Neural cell (in vitro differentiated cells): ENCODE measurements around the gene MAEA. TPM values are rescaled to one million over a fixed set of nuclear protein-coding genes. Genes with fewer than 3 reads are reported as not detected.

Experiments
- H2AFZ ChIP-seq: fragments of 200-600, 300-800 bp; sonication (generic), shearing (Covaris generic); 2 replicates; pipeline ENCODE4 v1.6.0; 2014; ENCODE audit warnings: low read depth, mild to moderate bottlenecking, antibody characterized with exemption, low read length, moderate library complexity
- H3F3A ChIP-seq: fragments of 200-600 bp; shearing (Covaris generic); 2 replicates; pipeline ENCODE4 v1.6.1; 2016; ENCODE audit warnings: mild to moderate bottlenecking, moderate library complexity, mixed read lengths, antibody characterized with exemption, low read length; ENCODE audit not compliant: insufficient read depth, poor library complexity, severe bottlenecking
- H3K27ac ChIP-seq: fragments of 200-600, 300-800 bp; sonication (generic), shearing (Covaris generic); 2 replicates; pipeline ENCODE4 v1.5.1; 2014; ENCODE audit warnings: mild to moderate bottlenecking, low read length, moderate library complexity
- H3K27me3 ChIP-seq: fragments of 300-800, 200-600 bp; sonication (generic), shearing (Covaris generic); 2 replicates; pipeline ENCODE4 v1.6.0; 2014; ENCODE audit warnings: mild to moderate bottlenecking, low read depth, low read length, moderate library complexity; ENCODE audit not compliant: insufficient read depth
- H3K36me3 ChIP-seq: fragments of 300-800, 200-600 bp; sonication (generic), shearing (Covaris generic); 2 replicates; pipeline ENCODE4 v1.5.1; 2014; ENCODE audit warnings: mild to moderate bottlenecking, antibody characterized with exemption, low read length, moderate library complexity; ENCODE audit not compliant: insufficient read depth
- H3K4me2 ChIP-seq: fragments of 300-800, 200-600 bp; sonication (generic), shearing (Covaris generic); 2 replicates; pipeline ENCODE4 v1.6.0; 2014; ENCODE audit warnings: mild to moderate bottlenecking, low read length
- H3K4me3 ChIP-seq: fragments of 300-800, 200-600 bp; sonication (generic), shearing (Covaris generic); 2 replicates; pipeline ENCODE4 v1.5.1; 2014; ENCODE audit warnings: mild to moderate bottlenecking, low read length, moderate library complexity
- H3K79me2 ChIP-seq: fragments of 200-600 bp; shearing (Covaris generic); replicated peaks from 2 replicates; pipeline ENCODE4 v1.6.0; 2014; ENCODE audit warnings: mild to moderate bottlenecking, low read length, moderate library complexity; ENCODE audit not compliant: insufficient read depth
- H3K9ac ChIP-seq: fragments of 300-800, 200-600 bp; sonication (generic), shearing (Covaris generic); 2 replicates; pipeline ENCODE4 v1.6.1; 2016; ENCODE audit warnings: mild to moderate bottlenecking, low read length, mixed read lengths
- H3K9me2 ChIP-seq: fragments of 200-600 bp; shearing (Covaris generic); 2 replicates; pipeline ENCODE4 v1.6.1; 2016; ENCODE audit warnings: mild to moderate bottlenecking, low read length, mixed read lengths; ENCODE audit not compliant: insufficient read depth
- H3K9me3 ChIP-seq: fragments of 200-600, 300-800 bp; sonication (generic), shearing (Covaris generic); 2 replicates; pipeline ENCODE4 v1.6.1; 2016; ENCODE audit warnings: mild to moderate bottlenecking, mixed run types, low read length, moderate library complexity, mixed read lengths
- H4K20me1 ChIP-seq: fragments of 200-600 bp; shearing (Covaris generic); 2 replicates; pipeline ENCODE4 v1.6.1; 2016; ENCODE audit warnings: mild to moderate bottlenecking, mixed run types; ENCODE audit not compliant: insufficient read depth
- EP300 ChIP-seq: fragments of 450-650 bp; conservative IDR thresholded peaks from 2 replicates; pipeline ENCODE4 v1.6.1; 2014; ENCODE audit warnings: antibody characterized with exemption, mild to moderate bottlenecking, moderate library complexity; ENCODE audit not compliant: poor library complexity, severe bottlenecking
- EZH2 ChIP-seq: fragments of 200-600, 300-800 bp; shearing (Covaris generic), sonication (generic); IDR thresholded peaks from 2 replicates; pipeline ENCODE4 v1.6.1; 2014; ENCODE audit warnings: antibody characterized with exemption, low read length, borderline replicate concordance, mild to moderate bottlenecking; ENCODE audit not compliant: insufficient read depth, poor library complexity, severe bottlenecking
- MXI1 ChIP-seq: fragments of 450-650 bp; conservative IDR thresholded peaks from 2 replicates; pipeline ENCODE4 v1.6.1; 2014; ENCODE audit warnings: antibody characterized with exemption, mild to moderate bottlenecking; ENCODE audit not compliant: poor library complexity, severe bottlenecking
- POLR2AphosphoS5 ChIP-seq: IDR thresholded peaks from 2 replicates; pipeline ENCODE4 v1.6.1; 2012
- RAD21 ChIP-seq: fragments of 450-650 bp; conservative IDR thresholded peaks from 2 replicates; pipeline ENCODE4 v1.6.1; 2014; ENCODE audit warnings: antibody characterized with exemption, mild to moderate bottlenecking, moderate library complexity
- SMC3 ChIP-seq: fragments of 450-650 bp; conservative IDR thresholded peaks from 2 replicates; pipeline ENCODE4 v1.6.1; 2014; ENCODE audit warnings: antibody characterized with exemption, mild to moderate bottlenecking, moderate library complexity; ENCODE audit not compliant: poor library complexity
- TAF1 ChIP-seq: IDR thresholded peaks from 2 replicates; pipeline ENCODE4 v1.6.1; 2012; ENCODE audit warnings: low read depth
- polyA plus RNA-seq: library from polyadenylated mRNA; depleted of rRNA; stranded (reverse); fragments of >200 nt; gene quantifications from 2 replicates; pipeline ENCODE4 v1.2.3, GENCODE V29; 2014
- TF ChIP-seq, protein P1 (sequence below): fragments of 450-650 bp; IDR thresholded peaks from 2 replicates; pipeline ENCODE4 v1.5.1; 2014; ENCODE audit warnings: antibody characterized with exemption, mild to moderate bottlenecking, moderate library complexity; ENCODE audit not compliant: poor library complexity, severe bottlenecking
- TF ChIP-seq, protein P2 (sequence below): IDR thresholded peaks from 2 replicates; pipeline ENCODE4 v1.6.1; 2012; ENCODE audit warnings: borderline replicate concordance

Gene MAEA
- polyA plus RNA-seq, 1 donor from 2014 or later, result 106 TPM

DNA sequence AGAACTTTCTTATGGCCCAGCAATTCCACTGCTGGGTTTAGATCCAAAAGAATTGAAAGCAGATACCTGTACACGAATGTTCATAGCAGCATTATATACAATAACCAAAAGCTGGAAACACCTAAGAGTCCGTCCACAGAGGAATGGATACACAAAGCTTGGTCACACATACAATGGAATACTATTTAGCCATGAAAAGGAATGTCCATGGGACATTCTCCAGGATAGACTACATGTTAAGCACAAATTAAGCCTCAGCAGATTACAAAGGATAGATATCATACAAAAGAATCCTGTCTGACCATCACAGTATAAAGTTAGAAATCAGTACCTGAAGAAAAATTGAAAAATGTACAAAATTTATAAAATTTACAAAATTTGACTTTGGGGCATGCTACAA is 12.7 kb upstream of the MAEA start:
- no peak overlapping the region for H2AFZ ChIP-seq
- H3K27me3 ChIP-seq, result no peaks in the 10 kb centered on the region
- no peaks in the 10 kb centered on the region for H3K36me3 ChIP-seq
- H3K9me3 ChIP-seq, result no peaks in the 10 kb centered on the region
- TF ChIP-seq TAF1, result no peak
- no peak for TF ChIP-seq MXI1
- H3K79me2 ChIP-seq, result no peaks in the 10 kb centered on the region
- H4K20me1 ChIP-seq, result no peaks in the 10 kb centered on the region
- no peaks in the 10 kb centered on the region for H3K9me2 ChIP-seq
- H3F3A ChIP-seq, result no peaks in the 10 kb centered on the region
- H3K27ac ChIP-seq, result no peak overlapping the region
- no peak overlapping the region for H3K4me2 ChIP-seq
- H3K9ac ChIP-seq, result no peak overlapping the region
- no peak overlapping the region for H3K4me3 ChIP-seq

DNA sequence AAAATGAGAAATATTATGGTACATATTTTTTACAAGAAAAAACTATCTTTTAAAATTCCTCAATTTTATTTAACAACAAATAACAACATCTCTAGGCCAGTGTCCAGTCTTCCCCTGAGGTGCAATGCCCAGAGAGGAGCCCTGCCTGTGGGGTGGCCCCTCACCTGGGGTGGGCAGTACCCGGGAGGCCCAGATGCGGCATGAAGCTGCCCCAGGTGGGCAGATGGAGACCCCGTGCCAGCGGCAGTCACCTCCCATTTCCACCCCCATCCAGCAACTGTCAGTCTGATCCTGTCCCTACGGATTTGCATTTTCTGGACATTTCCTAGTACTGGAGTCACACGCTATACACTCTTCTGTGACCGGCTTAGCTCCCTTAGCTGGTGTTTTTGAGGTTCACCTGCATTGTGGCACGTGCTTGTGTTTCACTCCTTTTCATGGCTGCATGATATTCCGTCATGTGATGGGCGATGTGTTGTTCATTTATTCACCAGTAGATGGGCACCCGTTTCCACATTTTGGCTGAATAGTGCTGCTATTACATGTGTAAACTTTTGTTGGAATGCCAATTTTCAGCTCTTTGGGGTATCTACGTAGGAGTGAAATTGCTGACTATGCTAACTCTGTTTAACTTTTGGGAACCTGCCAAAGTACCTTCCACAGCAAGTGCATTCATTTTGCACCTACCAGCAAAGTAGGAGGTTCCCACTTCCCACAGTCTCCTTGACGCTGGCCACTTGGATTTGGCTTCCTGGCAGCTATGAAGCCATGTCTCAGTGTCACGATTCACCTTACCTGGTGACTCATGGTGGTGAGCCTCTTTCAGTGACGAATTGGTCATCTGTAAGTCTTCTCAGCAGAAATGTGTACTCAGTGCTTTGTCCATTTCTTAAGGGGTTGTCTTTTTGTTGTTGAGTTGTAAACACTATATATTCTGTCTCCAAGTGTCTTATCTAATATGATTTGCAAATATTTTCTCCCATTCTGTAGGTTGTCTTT is 11.7 kb upstream of the MAEA start:
- Histone ChIP-seq H3K36me3 (no peaks in the 10 kb centered on the region), H3K9me2 (no peaks in the 10 kb centered on the region), H3K9me3 (no peaks in the 10 kb centered on the region), H3F3A (no peaks in the 10 kb centered on the region), H4K20me1 (no peaks in the 10 kb centered on the region), H2AFZ (no peak overlapping the region), H3K79me2 (no peaks in the 10 kb centered on the region), H3K27me3 (no peaks in the 10 kb centered on the region), H3K9ac (no peak overlapping the region), H3K27ac (no peak overlapping the region), H3K4me2 (no peak overlapping the region), H3K4me3 (no peak overlapping the region)
- TF ChIP-seq, protein P1, sequence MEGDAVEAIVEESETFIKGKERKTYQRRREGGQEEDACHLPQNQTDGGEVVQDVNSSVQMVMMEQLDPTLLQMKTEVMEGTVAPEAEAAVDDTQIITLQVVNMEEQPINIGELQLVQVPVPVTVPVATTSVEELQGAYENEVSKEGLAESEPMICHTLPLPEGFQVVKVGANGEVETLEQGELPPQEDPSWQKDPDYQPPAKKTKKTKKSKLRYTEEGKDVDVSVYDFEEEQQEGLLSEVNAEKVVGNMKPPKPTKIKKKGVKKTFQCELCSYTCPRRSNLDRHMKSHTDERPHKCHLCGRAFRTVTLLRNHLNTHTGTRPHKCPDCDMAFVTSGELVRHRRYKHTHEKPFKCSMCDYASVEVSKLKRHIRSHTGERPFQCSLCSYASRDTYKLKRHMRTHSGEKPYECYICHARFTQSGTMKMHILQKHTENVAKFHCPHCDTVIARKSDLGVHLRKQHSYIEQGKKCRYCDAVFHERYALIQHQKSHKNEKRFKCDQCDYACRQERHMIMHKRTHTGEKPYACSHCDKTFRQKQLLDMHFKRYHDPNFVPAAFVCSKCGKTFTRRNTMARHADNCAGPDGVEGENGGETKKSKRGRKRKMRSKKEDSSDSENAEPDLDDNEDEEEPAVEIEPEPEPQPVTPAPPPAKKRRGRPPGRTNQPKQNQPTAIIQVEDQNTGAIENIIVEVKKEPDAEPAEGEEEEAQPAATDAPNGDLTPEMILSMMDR, result no peak
- TF ChIP-seq EZH2, result no peak
- TF ChIP-seq RAD21, result no peak
- TF ChIP-seq, protein P2, sequence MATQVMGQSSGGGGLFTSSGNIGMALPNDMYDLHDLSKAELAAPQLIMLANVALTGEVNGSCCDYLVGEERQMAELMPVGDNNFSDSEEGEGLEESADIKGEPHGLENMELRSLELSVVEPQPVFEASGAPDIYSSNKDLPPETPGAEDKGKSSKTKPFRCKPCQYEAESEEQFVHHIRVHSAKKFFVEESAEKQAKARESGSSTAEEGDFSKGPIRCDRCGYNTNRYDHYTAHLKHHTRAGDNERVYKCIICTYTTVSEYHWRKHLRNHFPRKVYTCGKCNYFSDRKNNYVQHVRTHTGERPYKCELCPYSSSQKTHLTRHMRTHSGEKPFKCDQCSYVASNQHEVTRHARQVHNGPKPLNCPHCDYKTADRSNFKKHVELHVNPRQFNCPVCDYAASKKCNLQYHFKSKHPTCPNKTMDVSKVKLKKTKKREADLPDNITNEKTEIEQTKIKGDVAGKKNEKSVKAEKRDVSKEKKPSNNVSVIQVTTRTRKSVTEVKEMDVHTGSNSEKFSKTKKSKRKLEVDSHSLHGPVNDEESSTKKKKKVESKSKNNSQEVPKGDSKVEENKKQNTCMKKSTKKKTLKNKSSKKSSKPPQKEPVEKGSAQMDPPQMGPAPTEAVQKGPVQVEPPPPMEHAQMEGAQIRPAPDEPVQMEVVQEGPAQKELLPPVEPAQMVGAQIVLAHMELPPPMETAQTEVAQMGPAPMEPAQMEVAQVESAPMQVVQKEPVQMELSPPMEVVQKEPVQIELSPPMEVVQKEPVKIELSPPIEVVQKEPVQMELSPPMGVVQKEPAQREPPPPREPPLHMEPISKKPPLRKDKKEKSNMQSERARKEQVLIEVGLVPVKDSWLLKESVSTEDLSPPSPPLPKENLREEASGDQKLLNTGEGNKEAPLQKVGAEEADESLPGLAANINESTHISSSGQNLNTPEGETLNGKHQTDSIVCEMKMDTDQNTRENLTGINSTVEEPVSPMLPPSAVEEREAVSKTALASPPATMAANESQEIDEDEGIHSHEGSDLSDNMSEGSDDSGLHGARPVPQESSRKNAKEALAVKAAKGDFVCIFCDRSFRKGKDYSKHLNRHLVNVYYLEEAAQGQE, result no peak
- TF ChIP-seq TAF1, result no peak

DNA sequence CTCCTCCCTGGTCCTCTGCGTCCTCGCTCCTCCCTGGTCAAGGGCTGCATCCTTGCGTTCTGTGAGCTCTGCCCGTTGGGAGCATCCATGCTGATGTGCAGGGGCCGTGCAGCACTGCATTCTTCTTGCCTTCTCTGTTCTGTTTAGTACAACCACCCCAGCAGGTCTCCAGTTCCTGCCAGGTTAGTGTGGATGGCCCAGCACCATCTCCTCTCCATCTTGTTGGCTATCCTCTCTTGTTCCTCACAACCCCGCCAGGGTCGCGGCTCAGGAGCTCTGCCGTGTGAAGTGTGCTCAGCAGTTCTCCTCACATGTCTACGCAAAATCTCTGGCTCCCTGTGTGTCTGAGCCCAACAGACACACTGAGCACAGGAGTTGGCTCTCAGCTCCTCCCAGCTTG is 10.4 kb upstream of the MAEA start:
- Histone ChIP-seq H2AFZ (no peak overlapping the region), H3K79me2 (no peaks in the 10 kb centered on the region), H3K36me3 (no peaks in the 10 kb centered on the region), H3K9me2 (no peaks in the 10 kb centered on the region), H3K27ac (no peak overlapping the region), H3K27me3 (no peaks in the 10 kb centered on the region), H3K9me3 (no peaks in the 10 kb centered on the region), H4K20me1 (no peaks in the 10 kb centered on the region), H3F3A (no peaks in the 10 kb centered on the region), H3K4me2 (no peak overlapping the region), H3K9ac (no peak overlapping the region), H3K4me3 (no peak overlapping the region)
- TF ChIP-seq EP300 (no peak), RAD21 (no peak), TAF1 (no peak), EZH2 (no peak), MXI1 (no peak), SMC3 (no peak), POLR2AphosphoS5 (no peak)
- TF ChIP-seq, protein P2, result no peak
- TF ChIP-seq, protein P1, result no peak
